Neural cell (in vitro differentiated cells): ENCODE results near the gene SRP68.

Experiments
- CTCF ChIP-seq: fragments of 450-650 bp; IDR thresholded peaks from 2 replicates; pipeline ENCODE4 v1.5.1; 2014; ENCODE audit warnings: antibody characterized with exemption, mild to moderate bottlenecking, moderate library complexity; ENCODE audit not compliant: poor library complexity, severe bottlenecking
- REST ChIP-seq: IDR thresholded peaks from 2 replicates; pipeline ENCODE4 v1.6.1; 2012; ENCODE audit warnings: borderline replicate concordance

GRCh38 chr17:76103274-76104139, 31.2 kb upstream of the SRP68 start, which contains the start of gene EXOC7:
- no peak for TF ChIP-seq CTCF
- TF ChIP-seq REST = peak; percentile 62
